Measurements from ENCODE around the gene SLC26A8. TPM values are rescaled to one million over a fixed set of nuclear protein-coding genes. Genes with fewer than 3 reads are reported as not detected.

Gene SLC26A8
- total RNA-seq, 1 donor = not detected

DNA sequence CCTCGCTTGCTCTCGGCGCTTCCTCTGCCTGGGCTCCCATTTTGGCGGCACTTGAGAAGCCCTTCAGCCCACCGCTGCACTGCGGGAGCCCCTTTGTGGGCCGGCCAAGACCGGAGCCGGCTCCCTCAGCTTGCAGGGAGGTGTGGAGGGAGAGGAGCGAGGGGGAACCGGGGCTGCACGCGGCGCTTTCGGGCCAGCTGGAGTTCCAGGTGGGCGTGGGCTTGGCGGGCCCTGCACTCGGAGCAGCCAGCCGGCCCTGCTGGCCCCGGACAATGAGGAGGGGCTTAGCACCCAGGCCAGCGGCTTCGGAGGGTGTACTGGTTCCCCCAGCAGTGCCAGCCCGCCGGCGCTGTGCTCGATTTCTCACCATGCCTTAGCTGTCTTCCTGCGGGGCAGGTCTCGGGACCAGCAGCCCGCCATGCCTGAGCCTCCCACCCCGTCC lies 93.3 kb downstream of the SLC26A8 start:
- TF ChIP-seq, protein P1, sequence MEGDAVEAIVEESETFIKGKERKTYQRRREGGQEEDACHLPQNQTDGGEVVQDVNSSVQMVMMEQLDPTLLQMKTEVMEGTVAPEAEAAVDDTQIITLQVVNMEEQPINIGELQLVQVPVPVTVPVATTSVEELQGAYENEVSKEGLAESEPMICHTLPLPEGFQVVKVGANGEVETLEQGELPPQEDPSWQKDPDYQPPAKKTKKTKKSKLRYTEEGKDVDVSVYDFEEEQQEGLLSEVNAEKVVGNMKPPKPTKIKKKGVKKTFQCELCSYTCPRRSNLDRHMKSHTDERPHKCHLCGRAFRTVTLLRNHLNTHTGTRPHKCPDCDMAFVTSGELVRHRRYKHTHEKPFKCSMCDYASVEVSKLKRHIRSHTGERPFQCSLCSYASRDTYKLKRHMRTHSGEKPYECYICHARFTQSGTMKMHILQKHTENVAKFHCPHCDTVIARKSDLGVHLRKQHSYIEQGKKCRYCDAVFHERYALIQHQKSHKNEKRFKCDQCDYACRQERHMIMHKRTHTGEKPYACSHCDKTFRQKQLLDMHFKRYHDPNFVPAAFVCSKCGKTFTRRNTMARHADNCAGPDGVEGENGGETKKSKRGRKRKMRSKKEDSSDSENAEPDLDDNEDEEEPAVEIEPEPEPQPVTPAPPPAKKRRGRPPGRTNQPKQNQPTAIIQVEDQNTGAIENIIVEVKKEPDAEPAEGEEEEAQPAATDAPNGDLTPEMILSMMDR (IDR thresholded peaks at IDR 0.05; ENCODE audit: insufficient read depth, low read depth, low read length) = no peak
- no peak overlapping the region for H3K4me3 ChIP-seq (ENCODE audit: low read depth, low read length)
- no peak for DNase-seq (ENCODE audit: low read depth)

DNA sequence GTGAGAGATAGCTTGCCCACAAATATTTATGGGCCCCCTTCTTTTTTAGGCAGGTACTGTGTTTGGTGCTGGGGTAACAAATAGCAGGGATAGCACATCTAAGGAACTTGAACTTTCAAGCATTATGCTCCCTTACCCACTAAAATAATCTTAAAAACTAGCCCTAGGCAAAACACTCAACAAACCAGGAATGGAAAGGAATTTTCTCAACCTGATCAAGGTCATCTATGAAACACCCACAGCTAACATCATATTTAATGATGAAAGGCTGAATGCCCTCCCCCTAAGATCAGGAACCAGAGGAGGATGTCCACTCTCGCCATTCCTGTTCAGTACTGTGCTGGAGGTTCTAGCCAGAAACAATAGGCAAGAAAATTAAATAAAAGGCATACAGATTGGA lies 94.8 kb downstream of the SLC26A8 start:
- no peak overlapping the region for H3K4me3 ChIP-seq (ENCODE audit: low read depth, low read length)
- TF ChIP-seq, protein P1 (IDR thresholded peaks at IDR 0.05; ENCODE audit: insufficient read depth, low read depth, low read length) = no peak
- no peak for DNase-seq (ENCODE audit: low read depth)

DNA sequence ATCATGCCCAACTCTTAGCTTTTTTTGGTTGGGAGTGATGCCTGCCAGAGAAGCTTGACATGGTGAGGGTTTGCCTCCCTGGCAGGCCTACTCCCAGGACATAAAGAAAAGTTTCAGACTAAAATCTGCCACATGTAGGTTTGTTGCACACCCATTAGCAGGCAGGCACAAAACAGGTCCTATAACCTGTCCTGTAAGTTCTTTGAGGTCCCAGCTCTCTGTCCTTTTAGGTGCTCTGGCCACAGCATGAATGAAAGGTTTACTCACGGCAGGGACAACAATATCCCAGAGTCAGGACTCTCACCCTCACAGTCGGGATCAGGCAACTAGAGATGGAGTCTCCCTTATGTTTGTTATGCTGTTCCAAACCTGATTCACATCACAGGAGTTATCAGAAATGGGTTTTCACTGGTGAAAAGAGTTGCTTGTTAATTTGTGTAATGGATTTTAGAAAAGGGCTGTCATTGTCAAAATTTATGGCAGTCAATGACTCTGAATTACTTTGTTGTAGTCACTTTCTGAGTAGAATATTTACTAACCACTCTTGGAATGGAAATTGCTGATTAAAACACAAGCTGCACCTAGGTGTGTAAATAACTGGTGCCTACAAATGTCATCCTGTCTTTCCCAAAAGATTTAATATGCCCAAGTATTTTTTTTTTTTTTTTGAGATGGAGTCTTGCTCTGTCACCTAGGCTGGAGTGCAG lies 97.8 kb downstream of the SLC26A8 start:
- H3K4me3 ChIP-seq (ENCODE audit: low read depth, low read length) = no peak overlapping the region
- no peak for DNase-seq (ENCODE audit: low read depth)
- TF ChIP-seq, protein P1 (IDR thresholded peaks at IDR 0.05; ENCODE audit: insufficient read depth, low read depth, low read length) = no peak

DNA sequence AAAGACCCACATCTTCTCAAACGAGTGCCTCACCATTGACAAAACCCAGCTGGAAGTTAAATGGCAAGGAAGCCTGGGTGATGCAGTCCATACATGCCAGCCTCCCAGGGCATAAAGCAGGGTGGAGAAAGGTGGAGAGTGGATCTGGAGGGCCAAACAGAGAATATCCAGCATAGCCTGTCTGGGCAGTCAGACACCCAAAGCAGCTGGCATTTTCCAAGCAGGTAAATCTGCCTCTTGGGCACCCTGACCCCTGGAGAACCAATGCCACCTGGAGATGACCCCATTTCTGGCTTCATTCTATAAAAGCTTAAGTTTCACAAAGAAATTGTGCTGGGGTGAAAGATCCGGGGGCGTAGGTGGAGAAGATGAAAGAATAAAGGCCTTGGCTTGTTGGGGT lies 98.5 kb downstream of the SLC26A8 start:
- no peak overlapping the region for H3K4me3 ChIP-seq (ENCODE audit: low read depth, low read length)
- no peak for DNase-seq (ENCODE audit: low read depth)
- TF ChIP-seq, protein P1 (IDR thresholded peaks at IDR 0.05; ENCODE audit: insufficient read depth, low read depth, low read length) = no peak

DNA sequence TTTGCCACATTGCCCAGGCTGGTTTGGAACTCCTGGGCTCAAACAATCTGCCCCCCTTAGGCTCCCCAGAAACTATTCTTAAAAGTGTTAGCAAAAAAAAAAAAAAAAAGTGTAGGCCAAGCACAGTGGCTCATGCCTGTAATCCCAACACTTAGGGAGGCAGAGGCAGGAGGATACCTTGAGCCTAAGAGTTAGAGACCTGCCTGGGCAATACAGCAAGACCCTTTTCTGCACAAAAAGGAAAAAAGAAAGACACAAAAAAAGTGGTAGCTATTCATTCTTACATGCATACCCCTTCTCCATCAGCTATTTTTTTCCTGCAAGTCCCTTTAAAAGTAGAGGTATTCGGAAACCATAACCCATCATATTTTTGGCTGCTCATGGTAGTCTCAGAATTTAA lies 100.3 kb downstream of the SLC26A8 start:
- no peak for DNase-seq (ENCODE audit: low read depth)
- TF ChIP-seq, protein P1 (IDR thresholded peaks at IDR 0.05; ENCODE audit: insufficient read depth, low read depth, low read length) = no peak
- no peak overlapping the region for H3K4me3 ChIP-seq (ENCODE audit: low read depth, low read length)

DNA sequence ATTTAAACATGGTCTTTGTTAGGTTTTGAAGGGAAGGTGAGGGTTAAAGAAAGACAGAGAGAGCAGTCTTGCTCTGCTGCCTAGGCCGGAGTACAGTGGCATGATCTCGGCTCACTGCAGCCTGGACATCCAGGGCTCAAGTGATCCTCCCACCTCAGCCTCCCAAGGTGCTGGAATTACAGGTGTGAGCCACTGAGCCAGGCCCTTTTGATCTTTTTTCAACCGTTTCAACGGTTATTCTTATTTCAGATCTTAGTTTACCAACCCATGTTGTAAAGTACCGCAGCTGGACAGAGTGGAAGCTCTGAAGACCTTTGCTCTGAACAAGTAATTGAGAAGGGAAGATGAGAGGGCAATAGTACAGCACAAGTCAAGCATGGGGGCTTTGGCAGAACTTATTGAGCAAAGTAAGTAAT lies 102.3 kb downstream of the SLC26A8 start:
- H3K4me3 ChIP-seq (ENCODE audit: low read depth, low read length) = no peak overlapping the region
- TF ChIP-seq, protein P1 (IDR thresholded peaks at IDR 0.05; ENCODE audit: insufficient read depth, low read depth, low read length) = no peak
- no peak for DNase-seq (ENCODE audit: low read depth)

Data from fibroblast of villous mesenchyme (primary cell).